ENCODE measurements around the gene CLASRP. TPM values are rescaled to one million over a fixed set of nuclear protein-coding genes. Genes with fewer than 3 reads are reported as not detected.

The CLASRP gene
- total RNA-seq, 3 donors from 2014 or later (not counting 1 experiment from before 2014, with no cell fraction given) = 142 to 160 (median 146) TPM

- H3K27ac ChIP-seq (ENCODE audit: low read length) = no peak overlapping the region
- Mint-ChIP-seq H3K4me3 (no peak overlapping the region), H3K27me3 (ENCODE audit: low read depth in 2 of 2) (no peaks in the 10 kb centered on the region), H3K4me1 (peaks cover 20 to 23% of the 10 kb centered on the region in 2 donors), H3K27ac (no peak overlapping the region), H3K9me3 (no peaks in the 10 kb centered on the region), H3K36me3 (no peaks in the 10 kb centered on the region)
- TF ChIP-seq CTCF (IDR thresholded peaks at IDR 0.05) = no peak
- H3K36me3 ChIP-seq (ENCODE audit: control insufficient read depth, insufficient read depth, low read length) = peaks cover 27% of the 10 kb centered on the region
- H3K4me3 ChIP-seq (ENCODE audit: low read length) = no peak overlapping the region
- no peaks in the 10 kb centered on the region for H3K9me3 ChIP-seq (ENCODE audit: control insufficient read depth, insufficient read depth, low read length)
- no peaks in the 10 kb centered on the region for H3K27me3 ChIP-seq (ENCODE audit: control insufficient read depth, insufficient read depth, low read length)
- intact Hi-C loops (cut with micrococcal nuclease) = loop anchor here (5.0 kb wide), 1 partner anchor 33 kb away; the partner anchor contains the start of gene RELB
- peak in 1 of 2 donors; percentile 23 for DNase-seq
- H3K4me1 ChIP-seq (ENCODE audit: control insufficient read depth, insufficient read depth, low read length) = peaks cover 24% of the 10 kb centered on the region
- 98% methylated on average over 6 of the region's 6 CpGs for WGBS (ENCODE audit: insufficient coverage)
- no peak for ATAC-seq
These were observed 3.1 kb upstream of the CLASRP start for GRCh38 chr19:45035755-45036154.

- H3K4me1 ChIP-seq (ENCODE audit: control insufficient read depth, insufficient read depth, low read length) = peaks cover 38% of the 10 kb centered on the region
- no peak for TF ChIP-seq CTCF (IDR thresholded peaks at IDR 0.05)
- H3K4me3 Mint-ChIP-seq = peak overlapping the region; percentile 55
- H3K27me3 ChIP-seq (ENCODE audit: control insufficient read depth, insufficient read depth, low read length) = no peaks in the 10 kb centered on the region
- H3K9me3 ChIP-seq (ENCODE audit: control insufficient read depth, insufficient read depth, low read length) = no peaks in the 10 kb centered on the region
- 94% methylated on average over 31 of the region's 37 CpGs for WGBS (ENCODE audit: insufficient coverage)
- no peak for ATAC-seq
- H3K36me3 ChIP-seq (ENCODE audit: control insufficient read depth, insufficient read depth, low read length) = peaks cover 26% of the 10 kb centered on the region
- no peak overlapping the region for H3K27ac Mint-ChIP-seq
- H3K9me3 Mint-ChIP-seq = no peaks in the 10 kb centered on the region
- H3K4me3 ChIP-seq (ENCODE audit: low read length) = no peak overlapping the region
- DNase-seq = peak in 1 of 2 donors; percentile 30
- H3K36me3 Mint-ChIP-seq = no peaks in the 10 kb centered on the region
- H3K27me3 Mint-ChIP-seq (ENCODE audit: low read depth in 2 of 2) = no peaks in the 10 kb centered on the region
- H3K4me1 Mint-ChIP-seq = peaks cover 31 to 36% of the 10 kb centered on the region in 2 donors
- intact Hi-C loops (cut with micrococcal nuclease) = loop anchor here (5.0 kb wide), 1 partner anchor 35 kb away; the partner anchor contains the start of gene RELB
- no peak overlapping the region for H3K27ac ChIP-seq (ENCODE audit: low read length)
These were observed 1.3 kb upstream of the CLASRP start for GRCh38 chr19:45037393-45038169.

GRCh38 chr19:45040059-45040771 is 1.4 kb downstream of the CLASRP start:
- no peak for TF ChIP-seq CTCF (IDR thresholded peaks at IDR 0.05)
- H3K9me3 ChIP-seq (ENCODE audit: control insufficient read depth, insufficient read depth, low read length) = no peaks in the 10 kb centered on the region
- H3K27ac ChIP-seq (ENCODE audit: low read length) = no peak overlapping the region
- H3K27me3 ChIP-seq (ENCODE audit: control insufficient read depth, insufficient read depth, low read length) = no peaks in the 10 kb centered on the region
- no peak for DNase-seq
- no peak overlapping the region for H3K4me3 ChIP-seq (ENCODE audit: low read length)
- Mint-ChIP-seq H3K27me3 (ENCODE audit: low read depth in 2 of 2) (no peaks in the 10 kb centered on the region), H3K9me3 (no peaks in the 10 kb centered on the region), H3K27ac (peak overlapping the region; percentile 93 to 95), H3K4me1 (peaks cover 33 to 36% of the 10 kb centered on the region in 2 donors), H3K4me3 (peak overlapping the region; percentile 95), H3K36me3 (no peaks in the 10 kb centered on the region)
- no peak for ATAC-seq
- H3K4me1 ChIP-seq (ENCODE audit: control insufficient read depth, insufficient read depth, low read length) = peaks cover 38% of the 10 kb centered on the region
- peaks cover 32% of the 10 kb centered on the region for H3K36me3 ChIP-seq (ENCODE audit: control insufficient read depth, insufficient read depth, low read length)
- intact Hi-C loops (cut with micrococcal nuclease) = no loop called here
- 72% methylated on average over 19 of the region's 19 CpGs for WGBS (ENCODE audit: insufficient coverage)
